Airway epithelial cell (primary cell): ENCODE measurements around the gene WNT7B. TPM values are rescaled to one million over a fixed set of nuclear protein-coding genes. Genes with fewer than 3 reads are reported as not detected.

Experiments
- total RNA-seq: library from RNA; depleted of rRNA; stranded (reverse); fragments of >200 nt; gene quantifications from 2 replicates; pipeline ENCODE4 v1.2.3, GENCODE V29; 2015

WNT7B gene
- 26.1 and 29.7 TPM in 2 replicates for total RNA-seq

DNA sequence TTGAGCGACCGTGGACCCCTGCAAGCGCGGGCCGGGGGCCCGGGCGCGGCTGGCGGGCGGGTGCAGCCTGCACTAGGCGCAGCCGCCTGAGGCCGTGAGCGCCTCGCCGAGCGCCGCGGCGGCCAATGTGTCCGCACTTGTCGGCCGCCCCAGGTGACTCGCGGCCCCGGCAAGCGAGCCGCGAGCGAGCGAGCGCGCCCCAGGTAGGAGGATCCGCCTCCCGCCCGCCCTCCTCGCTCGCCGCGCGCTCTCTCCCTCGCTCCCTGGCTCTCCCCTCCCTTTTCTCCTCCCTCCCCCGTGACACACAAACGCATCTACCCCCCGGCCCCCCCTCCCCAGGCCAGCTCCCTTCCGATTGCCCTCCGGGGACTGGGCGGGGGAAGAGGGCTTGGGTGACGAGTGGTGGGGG is at the start of gene WNT7B:
Gene WNT7B, minus strand, starts transcription at position 160 of the 409 bp plus-strand sequence. CDS start 408 bp downstream, outside the sequence.

Other genes starting within 250 kb of the WNT7B start
- 2.5 and 5.6 TPM in 2 replicates for gene PPARA, start 173.4 kb upstream of the WNT7B start, total RNA-seq